Measurements from ENCODE around the gene S1PR3. TPM values are rescaled to one million over a fixed set of nuclear protein-coding genes. Genes with fewer than 3 reads are reported as not detected.

The S1PR3 gene
- total and polyA plus RNA-seq, 9 of the 15 experiments (the other 6 are each of a cell fraction or from before 2014, with no cell fraction given) = 0.03 to 2.0 (median 0.29) TPM

GRCh38 chr9:88951155-88951542, 40.1 kb upstream of the S1PR3 start (continued):
- TF ChIP-seq, protein P1, sequence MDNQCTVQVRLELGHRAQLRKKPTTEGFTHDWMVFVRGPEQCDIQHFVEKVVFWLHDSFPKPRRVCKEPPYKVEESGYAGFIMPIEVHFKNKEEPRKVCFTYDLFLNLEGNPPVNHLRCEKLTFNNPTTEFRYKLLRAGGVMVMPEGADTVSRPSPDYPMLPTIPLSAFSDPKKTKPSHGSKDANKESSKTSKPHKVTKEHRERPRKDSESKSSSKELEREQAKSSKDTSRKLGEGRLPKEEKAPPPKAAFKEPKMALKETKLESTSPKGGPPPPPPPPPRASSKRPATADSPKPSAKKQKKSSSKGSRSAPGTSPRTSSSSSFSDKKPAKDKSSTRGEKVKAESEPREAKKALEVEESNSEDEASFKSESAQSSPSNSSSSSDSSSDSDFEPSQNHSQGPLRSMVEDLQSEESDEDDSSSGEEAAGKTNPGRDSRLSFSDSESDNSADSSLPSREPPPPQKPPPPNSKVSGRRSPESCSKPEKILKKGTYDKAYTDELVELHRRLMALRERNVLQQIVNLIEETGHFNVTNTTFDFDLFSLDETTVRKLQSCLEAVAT (IDR thresholded peaks at IDR 0.05) = no peak
- TF ChIP-seq, protein P2, sequence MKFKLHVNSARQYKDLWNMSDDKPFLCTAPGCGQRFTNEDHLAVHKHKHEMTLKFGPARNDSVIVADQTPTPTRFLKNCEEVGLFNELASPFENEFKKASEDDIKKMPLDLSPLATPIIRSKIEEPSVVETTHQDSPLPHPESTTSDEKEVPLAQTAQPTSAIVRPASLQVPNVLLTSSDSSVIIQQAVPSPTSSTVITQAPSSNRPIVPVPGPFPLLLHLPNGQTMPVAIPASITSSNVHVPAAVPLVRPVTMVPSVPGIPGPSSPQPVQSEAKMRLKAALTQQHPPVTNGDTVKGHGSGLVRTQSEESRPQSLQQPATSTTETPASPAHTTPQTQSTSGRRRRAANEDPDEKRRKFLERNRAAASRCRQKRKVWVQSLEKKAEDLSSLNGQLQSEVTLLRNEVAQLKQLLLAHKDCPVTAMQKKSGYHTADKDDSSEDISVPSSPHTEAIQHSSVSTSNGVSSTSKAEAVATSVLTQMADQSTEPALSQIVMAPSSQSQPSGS (CRISPR knock-in tag; IDR thresholded peaks at IDR 0.05) = no peak
- TF ChIP-seq KHSRP (IDR thresholded peaks at IDR 0.05) (no peak), LEF1 (IDR thresholded peaks at IDR 0.05) (no peak), CEBPG (CRISPR knock-in tag; IDR thresholded peaks at IDR 0.05) (no peak), CEBPG (tag; conservative IDR thresholded peaks at IDR 0.05 in 1 of 2, IDR thresholded peaks at IDR 0.05 in 1 of 2) (no peak)

GRCh38 chr9:88952086-88952615, 39.1 kb upstream of the S1PR3 start:
- ChIA-PET CTCF (ENCODE audit: low intra/inter-chr PET ratio) (no interaction called here), POLR2A (interaction anchor here (0.8 kb wide), 1 partner anchor 9 kb away, joined by 3 read pairs; no protein-coding TSS in a partner anchor)
- H3K27me3 ChIP-seq (ENCODE audit: control insufficient read depth in 2 of 2, insufficient read depth in 2 of 2, low read length in 2 of 2) = peaks cover 0 to 6% of the 10 kb centered on the region in 2 experiments; a peak in 1 of 5 replicates
- H4K20me1 ChIP-seq (replicated peaks; ENCODE audit: control insufficient read depth, insufficient read depth, low read length) = no peaks in the 10 kb centered on the region; the same call in 1 of the 2 replicates
- BruUV-seq (replicated peaks) = no TSS peak
- peaks cover 6 to 22% of the 10 kb centered on the region in 2 experiments; a peak in 4 of 5 replicates for H3K4me1 ChIP-seq (replicated peaks in 1 of 2; ENCODE audit: control insufficient read depth in 2 of 2, insufficient read depth in 2 of 2, low read length in 2 of 2)
- intact Hi-C loops (cut with micrococcal nuclease) (no loop called here), in situ Hi-C loops (cut with MboI) (no loop called here)
- no peak overlapping the region for H3K4me3 ChIP-seq
- H2AFZ ChIP-seq (ENCODE audit: low read depth, low read length) = no peak overlapping the region
- H3K27ac ChIP-seq (ENCODE audit: extremely low read depth, low read depth, low read length) = no peak overlapping the region
- no peak overlapping the region for H3K9ac ChIP-seq (ENCODE audit: insufficient read depth in 1 of 2, low read depth in 2 of 2, low read length in 2 of 2)
- WGBS (ENCODE audit: insufficient coverage, low coverage, missing lambda C conversion rate) = 23% methylated on average over 2 of the region's 2 CpGs
- no peaks in the 10 kb centered on the region for H3K36me3 ChIP-seq (ENCODE audit: control insufficient read depth, insufficient read depth, low read length)
- no peak for FAIRE-seq
- no peak for ATAC-seq
- peaks cover 4% of the 10 kb centered on the region for H3K9me1 ChIP-seq (ENCODE audit: control insufficient read depth, insufficient read depth, low read length)
- no peaks in the 10 kb centered on the region for H3K9me3 ChIP-seq (replicated peaks; ENCODE audit: control insufficient read depth, insufficient read depth, low read depth, low read length)
- H3K79me2 ChIP-seq (ENCODE audit: control insufficient read depth, insufficient read depth, low read length) = no peaks in the 10 kb centered on the region
- no peak overlapping the region for H3K4me2 ChIP-seq (ENCODE audit: insufficient read depth, low read length)
- no peak for DNase-seq (ENCODE audit: extremely low read depth in 1 of 4, low spot score in 3 of 4)
- TF ChIP-seq ZSCAN32 (CRISPR knock-in tag; IDR thresholded peaks at IDR 0.05) (no peak), ZNF717 (CRISPR knock-in tag; IDR thresholded peaks at IDR 0.05) (no peak), STAG1 (CRISPR knock-in tag; IDR thresholded peaks at IDR 0.05; ENCODE audit: borderline replicate concordance) (no peak), ZNF124 (CRISPR knock-in tag; IDR thresholded peaks at IDR 0.05) (no peak), CBX2 (IDR thresholded peaks at IDR 0.05; ENCODE audit: insufficient read depth, low read length, poor library complexity, severe bottlenecking) (no peak), NR2C2 (CRISPR knock-in tag; IDR thresholded peaks at IDR 0.05) (no peak), NR2C2 (tag; IDR thresholded peaks at IDR 0.05) (no peak), KLF6 (CRISPR knock-in tag; IDR thresholded peaks at IDR 0.05; ENCODE audit: borderline replicate concordance) (no peak)
- TF ChIP-seq, protein P3, sequence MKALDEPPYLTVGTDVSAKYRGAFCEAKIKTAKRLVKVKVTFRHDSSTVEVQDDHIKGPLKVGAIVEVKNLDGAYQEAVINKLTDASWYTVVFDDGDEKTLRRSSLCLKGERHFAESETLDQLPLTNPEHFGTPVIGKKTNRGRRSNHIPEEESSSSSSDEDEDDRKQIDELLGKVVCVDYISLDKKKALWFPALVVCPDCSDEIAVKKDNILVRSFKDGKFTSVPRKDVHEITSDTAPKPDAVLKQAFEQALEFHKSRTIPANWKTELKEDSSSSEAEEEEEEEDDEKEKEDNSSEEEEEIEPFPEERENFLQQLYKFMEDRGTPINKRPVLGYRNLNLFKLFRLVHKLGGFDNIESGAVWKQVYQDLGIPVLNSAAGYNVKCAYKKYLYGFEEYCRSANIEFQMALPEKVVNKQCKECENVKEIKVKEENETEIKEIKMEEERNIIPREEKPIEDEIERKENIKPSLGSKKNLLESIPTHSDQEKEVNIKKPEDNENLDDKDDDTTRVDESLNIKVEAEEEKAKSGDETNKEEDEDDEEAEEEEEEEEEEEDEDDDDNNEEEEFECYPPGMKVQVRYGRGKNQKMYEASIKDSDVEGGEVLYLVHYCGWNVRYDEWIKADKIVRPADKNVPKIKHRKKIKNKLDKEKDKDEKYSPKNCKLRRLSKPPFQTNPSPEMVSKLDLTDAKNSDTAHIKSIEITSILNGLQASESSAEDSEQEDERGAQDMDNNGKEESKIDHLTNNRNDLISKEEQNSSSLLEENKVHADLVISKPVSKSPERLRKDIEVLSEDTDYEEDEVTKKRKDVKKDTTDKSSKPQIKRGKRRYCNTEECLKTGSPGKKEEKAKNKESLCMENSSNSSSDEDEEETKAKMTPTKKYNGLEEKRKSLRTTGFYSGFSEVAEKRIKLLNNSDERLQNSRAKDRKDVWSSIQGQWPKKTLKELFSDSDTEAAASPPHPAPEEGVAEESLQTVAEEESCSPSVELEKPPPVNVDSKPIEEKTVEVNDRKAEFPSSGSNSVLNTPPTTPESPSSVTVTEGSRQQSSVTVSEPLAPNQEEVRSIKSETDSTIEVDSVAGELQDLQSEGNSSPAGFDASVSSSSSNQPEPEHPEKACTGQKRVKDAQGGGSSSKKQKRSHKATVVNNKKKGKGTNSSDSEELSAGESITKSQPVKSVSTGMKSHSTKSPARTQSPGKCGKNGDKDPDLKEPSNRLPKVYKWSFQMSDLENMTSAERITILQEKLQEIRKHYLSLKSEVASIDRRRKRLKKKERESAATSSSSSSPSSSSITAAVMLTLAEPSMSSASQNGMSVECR (CRISPR knock-in tag; IDR thresholded peaks at IDR 0.05) = no peak
